Epithelial cell of proximal tubule (primary cell): ENCODE measurements around the gene FAM228B. TPM values are rescaled to one million over a fixed set of nuclear protein-coding genes. Genes with fewer than 3 reads are reported as not detected.

ENCODE experiments used
- DNase-seq: peaks from one replicate; pipeline ENCODE4 v3.0.0-alpha.2; 2011; ENCODE audit warnings: low read depth
- H3K4me3 ChIP-seq: 2 replicates; pipeline ENCODE4 v1.5.1; 2011; ENCODE audit warnings: low read depth, mild to moderate bottlenecking, low read length
- CTCF ChIP-seq: conservative IDR thresholded peaks from 2 replicates; pipeline ENCODE4 v1.5.1; 2012; ENCODE audit warnings: low read depth, mild to moderate bottlenecking, low read length
- total RNA-seq: library from RNA; depleted of rRNA; stranded (reverse); fragments of >200 nt; gene quantifications from 2 replicates; pipeline ENCODE4 v1.2.3, GENCODE V29; 2015

The FAM228B gene
- 2.7 and 4.8 TPM in 2 replicates for total RNA-seq

DNA sequence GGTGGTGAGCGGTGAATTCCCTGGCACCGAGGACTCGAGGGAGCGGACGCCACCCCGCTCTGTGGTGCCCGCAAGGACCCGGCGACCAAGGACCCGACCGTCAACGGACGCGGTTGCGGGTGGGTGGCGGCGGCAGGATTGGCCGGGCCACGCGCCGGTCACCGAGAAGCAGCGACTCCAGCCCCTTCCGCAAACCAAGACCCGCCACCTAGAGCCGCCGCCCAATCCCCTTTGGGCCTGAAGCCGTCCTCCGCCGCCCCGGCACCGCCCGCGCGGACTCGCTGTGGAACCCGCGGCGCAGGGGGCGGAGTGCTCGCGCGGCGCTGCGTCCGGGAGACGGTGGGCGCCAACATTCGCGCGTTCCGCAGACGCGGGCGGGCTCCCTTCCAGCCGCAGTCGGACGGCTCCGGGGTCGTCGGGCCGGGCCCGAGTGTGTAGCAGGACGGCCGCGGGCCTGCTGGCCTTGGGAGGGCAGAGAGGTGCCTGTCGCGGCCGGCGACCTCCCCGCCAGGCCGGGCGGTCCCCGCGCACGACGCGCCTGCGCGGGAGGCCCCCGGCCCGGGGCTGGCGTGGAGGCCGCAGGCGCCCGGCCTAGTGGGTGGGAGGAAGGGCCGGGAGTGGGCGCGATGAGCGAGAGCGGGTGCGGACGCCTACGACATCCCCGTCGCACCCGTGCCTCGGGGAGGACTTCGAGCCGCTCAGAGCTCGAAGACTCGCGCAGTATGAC is at the start of gene FAM228B, which contains the start of gene PFN4:
TSS of gene FAM228B (plus strand) at position 275 of the 727 bp plus-strand sequence. CDS start 893 bp downstream, outside the sequence.
TSS of gene PFN4 (minus strand) at position 140 of the 727 bp plus-strand sequence. CDS start 799 bp downstream, outside the sequence.
- peak within 1 kb of the TSS; percentile 82 for H3K4me3 ChIP-seq
- TF ChIP-seq CTCF = no peak
- no peak for DNase-seq

DNA sequence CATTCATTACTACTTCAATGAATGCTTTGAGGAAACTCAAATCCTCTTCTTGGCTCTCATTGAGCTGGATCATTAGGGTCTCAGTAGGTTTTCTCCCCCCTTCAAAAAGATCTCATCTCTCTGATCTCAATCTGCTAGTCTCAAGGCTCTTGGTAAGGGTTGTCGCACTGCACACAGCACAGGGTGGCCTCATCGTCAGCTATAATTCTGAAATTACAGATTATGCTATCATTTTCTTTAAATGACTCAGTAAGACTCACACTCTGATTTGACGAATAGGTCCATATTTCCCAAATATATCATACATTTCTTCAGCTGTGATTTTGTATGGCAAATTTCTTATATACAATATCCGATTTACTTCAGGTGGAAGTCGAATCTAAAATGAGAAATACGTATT is 49.5 kb upstream of the FAM228B start:
- no peak overlapping the region for H3K4me3 ChIP-seq
- TF ChIP-seq CTCF = no peak
- no peak for DNase-seq

DNA sequence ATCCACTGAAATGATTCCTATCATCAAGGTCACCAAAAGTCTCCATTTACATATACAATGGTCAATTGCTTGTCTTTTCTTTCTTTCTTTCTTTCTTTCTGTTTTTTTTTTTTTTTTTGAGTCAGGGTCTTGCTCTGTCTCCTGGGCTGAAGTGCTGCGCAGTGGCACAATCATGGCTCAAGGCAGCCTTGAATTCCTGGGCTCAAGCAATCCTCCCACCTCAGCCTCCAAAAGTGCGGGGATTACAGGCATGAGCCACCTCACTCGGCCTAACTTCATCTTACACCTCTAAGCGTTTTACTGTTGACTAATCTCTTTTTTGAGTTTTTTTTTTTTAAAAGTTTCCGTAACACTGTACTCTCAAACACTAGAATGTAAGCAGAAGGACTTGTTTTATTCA is 48.0 kb upstream of the FAM228B start:
- peak overlapping the region; percentile 90 for H3K4me3 ChIP-seq
- no peak for DNase-seq
- TF ChIP-seq CTCF = no peak

GRCh38 chr2:24075915-24076848 is 47.1 kb upstream of the FAM228B start, which contains the start of gene SF3B6:
TSS of gene SF3B6 (minus strand) at chr2:24076326. CDS start at chr2:24076229, 97 bp downstream.
- H3K4me3 ChIP-seq = peak within 1 kb of the TSS; percentile 90
- no peak for TF ChIP-seq CTCF
- DNase-seq = peak; percentile 95

DNA sequence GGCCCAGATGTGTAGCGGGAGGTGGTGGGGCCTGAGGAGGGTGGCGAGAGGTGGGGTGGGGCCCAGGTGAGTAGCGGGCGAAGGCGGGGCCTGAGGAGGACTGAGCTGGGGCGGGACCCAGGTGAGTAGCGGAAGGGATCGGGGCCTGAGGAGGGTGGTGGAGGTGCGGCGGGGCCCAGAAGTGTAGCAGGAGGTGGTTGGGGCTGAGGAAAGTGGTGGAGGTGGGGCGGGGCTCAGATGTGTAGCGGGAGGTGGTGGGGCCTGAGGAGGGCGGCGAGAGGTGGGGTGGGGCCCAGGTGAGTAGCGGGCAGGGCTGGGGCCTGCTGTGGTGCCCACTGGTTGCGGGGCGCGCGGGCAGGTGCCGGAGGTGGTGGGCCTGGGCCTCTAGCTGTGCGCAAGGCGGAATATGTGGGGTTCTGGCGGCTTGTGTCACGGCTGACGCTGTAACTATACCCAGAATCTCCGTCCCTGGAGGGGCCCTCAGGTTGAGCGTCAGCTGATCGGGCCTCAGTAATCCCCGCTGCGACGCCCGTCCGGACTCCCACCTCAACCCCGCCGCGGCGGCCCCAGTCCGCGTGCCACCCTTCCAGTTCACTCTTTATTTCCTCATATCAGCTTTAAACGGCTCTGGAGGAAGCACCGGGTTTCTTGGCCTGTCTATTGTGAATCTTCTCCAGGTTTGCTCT is 46.3 kb upstream of the FAM228B start:
- no peak for TF ChIP-seq CTCF
- H3K4me3 ChIP-seq = peak overlapping the region; percentile 90
- no peak for DNase-seq

DNA sequence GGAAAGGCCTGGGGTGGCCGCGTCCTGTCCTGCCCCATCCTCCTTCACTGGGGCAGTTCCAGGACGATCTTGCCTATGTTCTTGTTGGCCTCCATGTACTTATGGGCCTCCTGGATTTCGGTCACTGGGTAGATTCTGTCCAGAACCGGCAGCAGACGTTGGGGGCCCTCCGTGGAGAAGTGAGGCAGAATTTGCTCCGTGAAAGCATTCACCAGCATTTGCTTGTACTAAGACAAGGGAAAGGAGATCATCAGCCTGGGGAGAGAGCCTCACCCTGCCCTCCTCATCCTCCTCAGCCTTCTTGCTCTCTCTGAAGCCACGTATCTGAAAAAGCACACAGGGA is 45.8 kb upstream of the FAM228B start:
- TF ChIP-seq CTCF = no peak
- DNase-seq = no peak
- H3K4me3 ChIP-seq = peak overlapping the region; percentile 90
